Measurements from ENCODE around the gene SLIT3. TPM values are rescaled to one million over a fixed set of nuclear protein-coding genes. Genes with fewer than 3 reads are reported as not detected.

The SLIT3 gene
- total RNA-seq, 1 experiment from 2014 or later, result not detected

GRCh38 chr5:169133531-169133930 lies 167.4 kb downstream of the SLIT3 start:
- Histone ChIP-seq H3K9me2 (ENCODE audit: insufficient read depth) (no peaks in the 10 kb centered on the region), H3K4me3 (no peak overlapping the region), H3K4me1 (replicated peaks; ENCODE audit: insufficient read depth) (no peaks in the 10 kb centered on the region), H3K36me3 (ENCODE audit: low read depth) (no peaks in the 10 kb centered on the region), H2AFZ (no peak overlapping the region), H3K79me2 (ENCODE audit: low read depth) (no peaks in the 10 kb centered on the region), H4K20me1 (ENCODE audit: insufficient read depth) (no peaks in the 10 kb centered on the region), H3K27me3 (ENCODE audit: insufficient read depth, low read depth) (peaks cover 43% of the 10 kb centered on the region), H3K4me2 (no peak overlapping the region), H3K27ac (no peak overlapping the region), H3F3A (ENCODE audit: insufficient read depth, low read depth) (no peaks in the 10 kb centered on the region), H3K9me3 (ENCODE audit: insufficient read depth, low read depth) (no peaks in the 10 kb centered on the region)
- ChIA-PET POLR2A (ENCODE audit: unreplicated experiment) (no interaction called here), CTCF (no interaction called here)
- no peak for TF ChIP-seq EZH2 (IDR thresholded peaks at IDR 0.05; ENCODE audit: low read depth)
- TF ChIP-seq CTCF (conservative IDR thresholded peaks at IDR 0.05), result no peak
- no peak for DNase-seq
- intact Hi-C loops (cut with micrococcal nuclease; ENCODE audit: unreplicated experiment), result no loop called here
- BruUV-seq (replicated peaks), result no TSS peak

GRCh38 chr5:169132302-169132660 lies 168.7 kb downstream of the SLIT3 start:
- H3K79me2 ChIP-seq (ENCODE audit: low read depth), result no peaks in the 10 kb centered on the region
- H3K9me3 ChIP-seq (ENCODE audit: insufficient read depth, low read depth), result no peaks in the 10 kb centered on the region
- no peak overlapping the region for H3K27ac ChIP-seq
- no peaks in the 10 kb centered on the region for H3F3A ChIP-seq (ENCODE audit: insufficient read depth, low read depth)
- no peaks in the 10 kb centered on the region for H3K4me1 ChIP-seq (replicated peaks; ENCODE audit: insufficient read depth)
- no peak overlapping the region for H3K4me2 ChIP-seq
- ChIA-PET POLR2A (ENCODE audit: unreplicated experiment) (no interaction called here), CTCF (no interaction called here)
- H3K4me3 ChIP-seq, result no peak overlapping the region
- TF ChIP-seq EZH2 (IDR thresholded peaks at IDR 0.05; ENCODE audit: low read depth) (no peak), CTCF (conservative IDR thresholded peaks at IDR 0.05) (no peak)
- no peaks in the 10 kb centered on the region for H4K20me1 ChIP-seq (ENCODE audit: insufficient read depth)
- no peak for DNase-seq
- H3K27me3 ChIP-seq (ENCODE audit: insufficient read depth, low read depth), result peaks cover 46% of the 10 kb centered on the region
- no TSS peak for BruUV-seq (replicated peaks)
- H3K36me3 ChIP-seq (ENCODE audit: low read depth), result no peaks in the 10 kb centered on the region
- H2AFZ ChIP-seq, result no peak overlapping the region
- intact Hi-C loops (cut with micrococcal nuclease; ENCODE audit: unreplicated experiment), result no loop called here
- H3K9me2 ChIP-seq (ENCODE audit: insufficient read depth), result no peaks in the 10 kb centered on the region

- no TSS peak for BruUV-seq (replicated peaks)
- H3K9me3 ChIP-seq (ENCODE audit: insufficient read depth, low read depth), result no peaks in the 10 kb centered on the region
- no peak overlapping the region for H2AFZ ChIP-seq
- no peak overlapping the region for H3K4me2 ChIP-seq
- TF ChIP-seq EZH2 (IDR thresholded peaks at IDR 0.05; ENCODE audit: low read depth) (no peak), CTCF (conservative IDR thresholded peaks at IDR 0.05) (no peak)
- no peaks in the 10 kb centered on the region for H3K4me1 ChIP-seq (replicated peaks; ENCODE audit: insufficient read depth)
- no peaks in the 10 kb centered on the region for H3K79me2 ChIP-seq (ENCODE audit: low read depth)
- DNase-seq, result no peak
- ChIA-PET CTCF (no interaction called here), POLR2A (ENCODE audit: unreplicated experiment) (no interaction called here)
- H4K20me1 ChIP-seq (ENCODE audit: insufficient read depth), result no peaks in the 10 kb centered on the region
- H3K27me3 ChIP-seq (ENCODE audit: insufficient read depth, low read depth), result peaks cover 51% of the 10 kb centered on the region
- H3K4me3 ChIP-seq, result no peak overlapping the region
- no peaks in the 10 kb centered on the region for H3F3A ChIP-seq (ENCODE audit: insufficient read depth, low read depth)
- H3K9me2 ChIP-seq (ENCODE audit: insufficient read depth), result no peaks in the 10 kb centered on the region
- intact Hi-C loops (cut with micrococcal nuclease; ENCODE audit: unreplicated experiment), result no loop called here
- no peaks in the 10 kb centered on the region for H3K36me3 ChIP-seq (ENCODE audit: low read depth)
- H3K27ac ChIP-seq, result no peak overlapping the region
These were observed 169.2 kb downstream of the SLIT3 start for GRCh38 chr5:169131616-169132301.

Data from PC-9 (cell line).